WTC11 (cell line): ENCODE results near the gene CBFB. TPM values are rescaled to one million over a fixed set of nuclear protein-coding genes. Genes with fewer than 3 reads are reported as not detected.

Experiments used
- ATAC-seq: fragments of 200-7000 bp; cut with Tn5 transposase; 2 replicates; pipeline ENCODE4 v1.10.0; 2021; ENCODE audit warnings: mild to moderate bottlenecking, moderate library complexity
- CTCF ChIA-PET: fragments of 300-600 bp; sonication (Branson Sonifier 250); formaldehyde crosslinking; loops from one replicate; lab custom pipeline; 2021; ENCODE audit warnings: antibody characterized with exemption; lab: Charles Lee
- POLR2A ChIA-PET: fragments of 350-600 bp; sonication (Branson Sonifier 250); formaldehyde crosslinking; loops from one replicate; lab custom pipeline; 2021; ENCODE audit warnings: antibody characterized with exemption; lab: Charles Lee
- DNase-seq: peaks from one replicate; pipeline ENCODE4 v3.0.0; 2021; ENCODE audit warnings: low spot score
- H3K27ac Mint-ChIP-seq: 2 replicates; pipeline ENCODE4 v1.8.0; 2021; ENCODE audit warnings: mixed read lengths
- H3K27me3 Mint-ChIP-seq: 2 replicates; pipeline ENCODE4 v1.8.0; 2021; ENCODE audit warnings: low read depth, mild to moderate bottlenecking, moderate library complexity, mixed read lengths
- H3K36me3 Mint-ChIP-seq: 2 replicates; pipeline ENCODE4 v1.8.0; 2021; ENCODE audit warnings: mixed read lengths
- H3K4me1 Mint-ChIP-seq: 2 replicates; pipeline ENCODE4 v1.8.0; 2022; ENCODE audit warnings: mixed read lengths
- H3K4me3 Mint-ChIP-seq: 2 replicates; pipeline ENCODE4 v1.8.0; 2021; ENCODE audit warnings: mild to moderate bottlenecking, moderate library complexity, mixed read lengths
- H3K9me3 Mint-ChIP-seq: 2 replicates; pipeline ENCODE4 v1.8.0; 2021; ENCODE audit warnings: mixed read lengths
- ATF2 ChIP-seq: sonication (generic); formaldehyde crosslinking; IDR thresholded peaks from 2 replicates; pipeline ENCODE4 v1.8.1; 2022; ENCODE audit warnings: low read depth, missing genetic modification reagents, borderline replicate concordance
- E2F5 ChIP-seq: sonication (generic); formaldehyde crosslinking; IDR thresholded peaks from 2 replicates; pipeline ENCODE4 v1.8.1; 2022; ENCODE audit warnings: mild to moderate bottlenecking, moderate library complexity, missing genetic modification reagents
- GRHL2 ChIP-seq: fragments of 250-450 bp; sonication (Bioruptor Pico); IDR thresholded peaks from 2 replicates; pipeline ENCODE4 v1.8.0; 2022; ENCODE audit warnings: mild to moderate bottlenecking, moderate library complexity; ENCODE audit not compliant: insufficient replicate concordance, severe bottlenecking
- NR2C2 ChIP-seq: sonication (generic); formaldehyde crosslinking; IDR thresholded peaks from 2 replicates; pipeline ENCODE4 v1.8.0; 2022; ENCODE audit warnings: mild to moderate bottlenecking, missing genetic modification reagents
- NR3C1 ChIP-seq: sonication (generic); formaldehyde crosslinking; conservative IDR thresholded peaks from 2 replicates; pipeline ENCODE4 v1.8.1; 2023; ENCODE audit warnings: low read depth, mild to moderate bottlenecking, missing genetic modification reagents
- OVOL2 ChIP-seq: fragments of 250-450 bp; sonication (Bioruptor Pico); IDR thresholded peaks from 2 replicates; pipeline ENCODE4 v1.9.0; 2021; ENCODE audit warnings: mild to moderate bottlenecking, borderline replicate concordance
- PRDM15 ChIP-seq: sonication (generic); formaldehyde crosslinking; IDR thresholded peaks from 2 replicates; pipeline ENCODE4 v1.8.0; 2022; ENCODE audit warnings: missing genetic modification reagents
- SOX15 ChIP-seq: fragments of 250-450 bp; sonication (Bioruptor Pico); IDR thresholded peaks from 2 replicates; pipeline ENCODE4 v1.9.0; 2021; ENCODE audit warnings: mild to moderate bottlenecking
- STAT6 ChIP-seq: sonication (generic); formaldehyde crosslinking; conservative IDR thresholded peaks from 2 replicates; pipeline ENCODE4 v1.8.1; 2023; ENCODE audit warnings: mild to moderate bottlenecking, low read depth, missing genetic modification reagents, moderate library complexity
- ZNF121 ChIP-seq: sonication (generic); formaldehyde crosslinking; IDR thresholded peaks from 2 replicates; pipeline ENCODE4 v1.8.0; 2023; ENCODE audit warnings: missing genetic modification reagents
- ZNF263 ChIP-seq: sonication (generic); formaldehyde crosslinking; IDR thresholded peaks from 2 replicates; pipeline ENCODE4 v1.8.1; 2022; ENCODE audit warnings: low read depth, mild to moderate bottlenecking, moderate library complexity, missing genetic modification reagents
- ZNF416 ChIP-seq: fragments of 250-450 bp; sonication (Bioruptor Pico); IDR thresholded peaks from 2 replicates; pipeline ENCODE4 v1.9.0; 2021; ENCODE audit warnings: mild to moderate bottlenecking, inconsistent platforms
- total RNA-seq: library from RNA; stranded (reverse); gene quantifications from 3 replicates; pipeline ENCODE4 v1.2.3, GENCODE V29; 2021
- TF ChIP-seq, protein P1 (sequence below): fragments of 250-450 bp; sonication (Bioruptor Pico); conservative IDR thresholded peaks from 2 replicates; pipeline ENCODE4 v1.9.0; 2021; ENCODE audit warnings: mild to moderate bottlenecking
- TF ChIP-seq, protein P2 (sequence below): fragments of 250-450 bp; sonication (Bioruptor Pico); IDR thresholded peaks from 2 replicates; pipeline ENCODE4 v1.9.0; 2021; ENCODE audit warnings: mild to moderate bottlenecking
- TF ChIP-seq, protein P3 (sequence below): sonication (generic); formaldehyde crosslinking; IDR thresholded peaks from 2 replicates; pipeline ENCODE4 v1.8.0; 2022; ENCODE audit warnings: mild to moderate bottlenecking, missing genetic modification reagents
- TF ChIP-seq, protein P4 (sequence below): sonication (generic); formaldehyde crosslinking; IDR thresholded peaks from 2 replicates; pipeline ENCODE4 v1.8.1; 2022; ENCODE audit warnings: missing genetic modification reagents, borderline replicate concordance

The CBFB gene
- total RNA-seq, 1 experiment from 2014 or later = 36.9 TPM

DNA sequence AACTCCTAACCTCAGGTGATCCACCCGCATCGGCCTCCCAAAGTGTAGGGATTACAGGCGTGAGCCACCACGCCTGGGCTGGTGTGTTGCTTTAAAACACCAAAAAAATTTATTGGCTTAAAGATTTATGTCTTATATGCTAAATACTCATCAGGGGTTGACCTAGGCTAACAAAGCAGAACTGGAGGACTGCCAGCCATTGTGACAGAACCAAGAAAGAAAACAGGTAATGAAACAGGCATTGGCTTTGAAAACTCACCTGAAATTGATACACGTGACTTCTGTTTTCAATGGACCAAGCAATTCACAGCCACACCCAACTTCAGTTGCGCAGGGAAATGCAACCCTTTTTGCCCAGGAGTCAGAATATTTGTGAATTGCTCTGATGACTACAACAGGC, 75.9 kb downstream of the CBFB start:
- no peak overlapping the region for H3K27ac Mint-ChIP-seq
- no peak for DNase-seq
- TF ChIP-seq, protein P1, sequence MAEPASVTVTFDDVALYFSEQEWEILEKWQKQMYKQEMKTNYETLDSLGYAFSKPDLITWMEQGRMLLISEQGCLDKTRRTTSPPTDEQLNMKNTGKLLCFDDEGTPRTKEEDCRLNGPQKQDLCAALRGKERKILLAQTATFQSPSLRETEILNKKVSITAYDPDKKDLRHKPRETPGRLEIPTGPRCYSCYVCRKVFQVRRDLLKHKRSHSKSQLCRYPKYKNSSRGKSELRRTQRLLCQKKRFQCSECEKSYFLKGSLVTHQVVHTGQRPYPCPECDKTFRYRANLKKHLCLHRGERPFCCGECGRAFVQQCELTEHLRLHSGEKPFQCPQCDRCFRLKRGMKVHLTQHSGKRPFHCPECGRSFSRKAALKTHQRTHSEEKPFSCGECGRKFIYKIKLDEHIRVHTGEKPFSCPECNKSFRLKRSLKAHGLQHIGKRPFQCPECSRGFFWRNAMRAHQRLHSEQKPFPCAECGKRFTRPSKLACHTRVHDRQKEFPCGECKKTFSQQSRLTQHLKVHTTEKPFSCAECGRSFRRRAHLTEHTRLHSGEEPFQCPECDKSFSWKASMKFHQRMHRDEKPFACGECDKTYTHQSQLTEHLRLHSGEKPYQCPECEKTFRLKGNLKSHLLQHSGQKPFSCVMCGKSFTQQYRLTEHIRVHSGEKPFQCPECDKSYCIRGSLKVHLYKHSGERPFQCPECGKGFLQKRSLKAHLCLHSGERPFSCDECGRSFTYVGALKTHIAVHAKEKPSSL = no peak
- TF ChIP-seq OVOL2 (CRISPR knock-in tag) = no peak
- TF ChIP-seq GRHL2 (CRISPR knock-in tag) = no peak
- TF ChIP-seq ZNF416 (CRISPR knock-in tag) = no peak
- no peak for TF ChIP-seq NR3C1
- TF ChIP-seq SOX15 (CRISPR knock-in tag) = no peak
- no peak for TF ChIP-seq ZNF263 (CRISPR knock-in tag)
- TF ChIP-seq NR2C2 (CRISPR knock-in tag) = no peak
- TF ChIP-seq E2F5 (CRISPR knock-in tag) = no peak
- TF ChIP-seq, protein P2, sequence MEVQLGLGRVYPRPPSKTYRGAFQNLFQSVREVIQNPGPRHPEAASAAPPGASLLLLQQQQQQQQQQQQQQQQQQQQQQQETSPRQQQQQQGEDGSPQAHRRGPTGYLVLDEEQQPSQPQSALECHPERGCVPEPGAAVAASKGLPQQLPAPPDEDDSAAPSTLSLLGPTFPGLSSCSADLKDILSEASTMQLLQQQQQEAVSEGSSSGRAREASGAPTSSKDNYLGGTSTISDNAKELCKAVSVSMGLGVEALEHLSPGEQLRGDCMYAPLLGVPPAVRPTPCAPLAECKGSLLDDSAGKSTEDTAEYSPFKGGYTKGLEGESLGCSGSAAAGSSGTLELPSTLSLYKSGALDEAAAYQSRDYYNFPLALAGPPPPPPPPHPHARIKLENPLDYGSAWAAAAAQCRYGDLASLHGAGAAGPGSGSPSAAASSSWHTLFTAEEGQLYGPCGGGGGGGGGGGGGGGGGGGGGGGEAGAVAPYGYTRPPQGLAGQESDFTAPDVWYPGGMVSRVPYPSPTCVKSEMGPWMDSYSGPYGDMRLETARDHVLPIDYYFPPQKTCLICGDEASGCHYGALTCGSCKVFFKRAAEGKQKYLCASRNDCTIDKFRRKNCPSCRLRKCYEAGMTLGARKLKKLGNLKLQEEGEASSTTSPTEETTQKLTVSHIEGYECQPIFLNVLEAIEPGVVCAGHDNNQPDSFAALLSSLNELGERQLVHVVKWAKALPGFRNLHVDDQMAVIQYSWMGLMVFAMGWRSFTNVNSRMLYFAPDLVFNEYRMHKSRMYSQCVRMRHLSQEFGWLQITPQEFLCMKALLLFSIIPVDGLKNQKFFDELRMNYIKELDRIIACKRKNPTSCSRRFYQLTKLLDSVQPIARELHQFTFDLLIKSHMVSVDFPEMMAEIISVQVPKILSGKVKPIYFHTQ = no peak
- H3K4me1 Mint-ChIP-seq = 0 out of 2 replicates have a peak, but pooled peaks cover 6% of the 10 kb centered on the region
- CTCF ChIA-PET = interaction anchor here (1.2 to 5.6 kb wide), 23 partner anchors 8 to 151 kb away, joined by 3 to 62 read pairs (median 9); partner anchors contain the start of genes B3GNT9 and CES3
- POLR2A ChIA-PET = no interaction called here
- H3K36me3 Mint-ChIP-seq = no peaks in the 10 kb centered on the region
- H3K4me3 Mint-ChIP-seq = no peak overlapping the region
- peaks cover 5% of the 10 kb centered on the region; the same call in 1 of the 2 replicates for H3K27me3 Mint-ChIP-seq
- 0 out of 2 replicates have a peak, but pooled peaks cover 3% of the 10 kb centered on the region for H3K9me3 Mint-ChIP-seq
- ATAC-seq = no peak

- H3K9me3 Mint-ChIP-seq = 0 out of 2 replicates have a peak, but pooled peaks cover 3% of the 10 kb centered on the region
- POLR2A ChIA-PET = no interaction called here
- CTCF ChIA-PET = interaction anchor here (1.7 to 5.6 kb wide), 4 partner anchors 18 to 87 kb away, joined by 10 to 62 read pairs (median 30); no protein-coding TSS in a partner anchor
- peaks cover 5% of the 10 kb centered on the region; the same call in 1 of the 2 replicates for H3K27me3 Mint-ChIP-seq
- H3K4me3 Mint-ChIP-seq = no peak overlapping the region
- DNase-seq = no peak
- no peak overlapping the region for H3K27ac Mint-ChIP-seq
- ATAC-seq = no peak
- no peaks in the 10 kb centered on the region for H3K36me3 Mint-ChIP-seq
- 0 out of 2 replicates have a peak, but pooled peaks cover 6% of the 10 kb centered on the region for H3K4me1 Mint-ChIP-seq
- no peak for TF ChIP-seq PRDM15 (CRISPR knock-in tag)
- no peak for TF ChIP-seq ZNF121 (CRISPR knock-in tag)
- TF ChIP-seq, protein P3, sequence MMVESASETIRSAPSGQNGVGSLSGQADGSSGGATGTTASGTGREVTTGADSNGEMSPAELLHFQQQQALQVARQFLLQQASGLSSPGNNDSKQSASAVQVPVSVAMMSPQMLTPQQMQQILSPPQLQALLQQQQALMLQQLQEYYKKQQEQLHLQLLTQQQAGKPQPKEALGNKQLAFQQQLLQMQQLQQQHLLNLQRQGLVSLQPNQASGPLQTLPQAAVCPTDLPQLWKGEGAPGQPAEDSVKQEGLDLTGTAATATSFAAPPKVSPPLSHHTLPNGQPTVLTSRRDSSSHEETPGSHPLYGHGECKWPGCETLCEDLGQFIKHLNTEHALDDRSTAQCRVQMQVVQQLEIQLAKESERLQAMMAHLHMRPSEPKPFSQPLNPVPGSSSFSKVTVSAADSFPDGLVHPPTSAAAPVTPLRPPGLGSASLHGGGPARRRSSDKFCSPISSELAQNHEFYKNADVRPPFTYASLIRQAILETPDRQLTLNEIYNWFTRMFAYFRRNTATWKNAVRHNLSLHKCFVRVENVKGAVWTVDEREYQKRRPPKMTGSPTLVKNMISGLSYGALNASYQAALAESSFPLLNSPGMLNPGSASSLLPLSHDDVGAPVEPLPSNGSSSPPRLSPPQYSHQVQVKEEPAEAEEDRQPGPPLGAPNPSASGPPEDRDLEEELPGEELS (CRISPR knock-in tag) = no peak
- TF ChIP-seq ATF2 (CRISPR knock-in tag) = no peak
- no peak for TF ChIP-seq STAT6
- TF ChIP-seq, protein P4, sequence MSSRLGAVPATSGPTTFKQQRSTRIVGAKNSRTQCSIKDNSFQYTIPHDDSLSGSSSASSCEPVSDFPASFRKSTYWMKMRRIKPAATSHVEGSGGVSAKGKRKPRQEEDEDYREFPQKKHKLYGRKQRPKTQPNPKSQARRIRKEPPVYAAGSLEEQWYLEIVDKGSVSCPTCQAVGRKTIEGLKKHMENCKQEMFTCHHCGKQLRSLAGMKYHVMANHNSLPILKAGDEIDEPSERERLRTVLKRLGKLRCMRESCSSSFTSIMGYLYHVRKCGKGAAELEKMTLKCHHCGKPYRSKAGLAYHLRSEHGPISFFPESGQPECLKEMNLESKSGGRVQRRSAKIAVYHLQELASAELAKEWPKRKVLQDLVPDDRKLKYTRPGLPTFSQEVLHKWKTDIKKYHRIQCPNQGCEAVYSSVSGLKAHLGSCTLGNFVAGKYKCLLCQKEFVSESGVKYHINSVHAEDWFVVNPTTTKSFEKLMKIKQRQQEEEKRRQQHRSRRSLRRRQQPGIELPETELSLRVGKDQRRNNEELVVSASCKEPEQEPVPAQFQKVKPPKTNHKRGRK (CRISPR knock-in tag) = no peak
These were observed 76.3 kb downstream of the CBFB start for GRCh38 chr16:67105246-67105645.
